22Rv1 (cell line): ENCODE results near the gene NUP98.

Source experiments
- ZFX ChIP-seq: fragments of 450-650 bp; IDR thresholded peaks from 2 replicates; pipeline ENCODE4 v1.6.1; 2017; ENCODE audit warnings: antibody characterized with exemption, borderline replicate concordance
- TF ChIP-seq, protein P1 (sequence below): fragments of 450-650 bp; IDR thresholded peaks from 2 replicates; pipeline ENCODE4 v1.5.1; 2017; ENCODE audit warnings: mild to moderate bottlenecking

- TF ChIP-seq, protein P1, sequence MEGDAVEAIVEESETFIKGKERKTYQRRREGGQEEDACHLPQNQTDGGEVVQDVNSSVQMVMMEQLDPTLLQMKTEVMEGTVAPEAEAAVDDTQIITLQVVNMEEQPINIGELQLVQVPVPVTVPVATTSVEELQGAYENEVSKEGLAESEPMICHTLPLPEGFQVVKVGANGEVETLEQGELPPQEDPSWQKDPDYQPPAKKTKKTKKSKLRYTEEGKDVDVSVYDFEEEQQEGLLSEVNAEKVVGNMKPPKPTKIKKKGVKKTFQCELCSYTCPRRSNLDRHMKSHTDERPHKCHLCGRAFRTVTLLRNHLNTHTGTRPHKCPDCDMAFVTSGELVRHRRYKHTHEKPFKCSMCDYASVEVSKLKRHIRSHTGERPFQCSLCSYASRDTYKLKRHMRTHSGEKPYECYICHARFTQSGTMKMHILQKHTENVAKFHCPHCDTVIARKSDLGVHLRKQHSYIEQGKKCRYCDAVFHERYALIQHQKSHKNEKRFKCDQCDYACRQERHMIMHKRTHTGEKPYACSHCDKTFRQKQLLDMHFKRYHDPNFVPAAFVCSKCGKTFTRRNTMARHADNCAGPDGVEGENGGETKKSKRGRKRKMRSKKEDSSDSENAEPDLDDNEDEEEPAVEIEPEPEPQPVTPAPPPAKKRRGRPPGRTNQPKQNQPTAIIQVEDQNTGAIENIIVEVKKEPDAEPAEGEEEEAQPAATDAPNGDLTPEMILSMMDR: no peak
- TF ChIP-seq ZFX: no peak
Observed at GRCh38 chr11:3809624-3809928, 12.2 kb upstream of the NUP98 start.
